Stimulated activated naive B cell treated with anti-CD40 and anti-IgM and Interleukin-4, amounts not matched to agents 10 μg/mL and 1 μg/mL and 100 μg/mL, for 72 hours (primary cell): ENCODE results near the gene ALPP.
"Not testable (repeated sequence)": the region's sequence is repeated elsewhere in the genome, so short reads cannot be mapped to it uniquely, and the experiment has no call there.

ENCODE experiments used
- ATAC-seq, 2 donors: fragments of 150-1000 bp; cut with Tn5 transposase; replicated peaks; 2 replicates each; pipeline ENCODE4 v1.10.0; 2021; ENCODE audit warnings: moderate library complexity in 1 of 2
- DNase-seq: peaks from one replicate; pipeline ENCODE4 v3.0.0; 2021
- H3K27ac Mint-ChIP-seq: one replicate; pipeline ENCODE4 v1.8.0; 2022; ENCODE audit warnings: mild to moderate bottlenecking, mixed read lengths
- H3K27me3 Mint-ChIP-seq, 2 donors: one replicate each; pipeline ENCODE4 v1.8.0; 2022; ENCODE audit warnings: mixed read lengths in 2 of 2
- H3K36me3 Mint-ChIP-seq, 2 donors: one replicate each; pipeline ENCODE4 v1.8.0; 2022; ENCODE audit warnings: mixed read lengths in 2 of 2, mild to moderate bottlenecking in 1 of 2
- H3K4me1 Mint-ChIP-seq, 2 donors: one replicate each; pipeline ENCODE4 v1.8.0; 2022; ENCODE audit warnings: mixed read lengths in 2 of 2, mild to moderate bottlenecking in 1 of 2
- H3K4me3 Mint-ChIP-seq, 2 donors: one replicate each; pipeline ENCODE4 v1.8.0; 2022; ENCODE audit warnings: mild to moderate bottlenecking in 2 of 2, mixed read lengths in 2 of 2, moderate library complexity in 1 of 2
- H3K9me3 Mint-ChIP-seq, 2 donors: one replicate each; pipeline ENCODE4 v1.8.0; 2022; ENCODE audit warnings: mixed read lengths in 2 of 2, mild to moderate bottlenecking in 1 of 2

ALPP gene

DNA sequence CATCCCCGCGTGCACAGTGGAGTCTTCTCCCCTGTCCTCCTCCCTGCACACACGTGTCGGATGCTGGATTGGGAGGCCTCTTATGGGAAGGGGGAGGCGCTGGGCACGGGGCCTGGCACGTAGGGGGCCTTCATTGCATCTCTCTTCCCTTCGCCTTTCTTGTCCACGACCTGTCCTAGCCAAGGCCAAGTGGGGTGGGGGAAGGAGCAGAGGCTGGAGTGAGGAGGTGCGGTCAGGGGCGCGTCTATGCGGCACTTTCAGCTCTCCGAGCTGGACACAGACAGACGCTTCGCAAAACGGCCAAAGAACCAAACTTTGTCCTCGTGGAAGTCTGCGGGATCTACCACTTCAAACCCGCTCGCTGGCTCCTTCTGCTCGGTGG is 41.5 kb downstream of the ALPP start:
- DNase-seq (no peak), ATAC-seq (no peak)
- peaks cover 14 to 29% of the 10 kb centered on the region in 2 donors for H3K4me1 Mint-ChIP-seq
- peak overlapping the region; percentile 2 to 77 for H3K4me3 Mint-ChIP-seq
- H3K27ac Mint-ChIP-seq: no peak overlapping the region
- peaks cover 0 to 8% of the 10 kb centered on the region in 2 donors for H3K36me3 Mint-ChIP-seq
- peaks cover 0 to 4% of the 10 kb centered on the region in 2 donors for H3K9me3 Mint-ChIP-seq
- H3K27me3 Mint-ChIP-seq: peaks cover 64 to 91% of the 10 kb centered on the region in 2 donors

DNA sequence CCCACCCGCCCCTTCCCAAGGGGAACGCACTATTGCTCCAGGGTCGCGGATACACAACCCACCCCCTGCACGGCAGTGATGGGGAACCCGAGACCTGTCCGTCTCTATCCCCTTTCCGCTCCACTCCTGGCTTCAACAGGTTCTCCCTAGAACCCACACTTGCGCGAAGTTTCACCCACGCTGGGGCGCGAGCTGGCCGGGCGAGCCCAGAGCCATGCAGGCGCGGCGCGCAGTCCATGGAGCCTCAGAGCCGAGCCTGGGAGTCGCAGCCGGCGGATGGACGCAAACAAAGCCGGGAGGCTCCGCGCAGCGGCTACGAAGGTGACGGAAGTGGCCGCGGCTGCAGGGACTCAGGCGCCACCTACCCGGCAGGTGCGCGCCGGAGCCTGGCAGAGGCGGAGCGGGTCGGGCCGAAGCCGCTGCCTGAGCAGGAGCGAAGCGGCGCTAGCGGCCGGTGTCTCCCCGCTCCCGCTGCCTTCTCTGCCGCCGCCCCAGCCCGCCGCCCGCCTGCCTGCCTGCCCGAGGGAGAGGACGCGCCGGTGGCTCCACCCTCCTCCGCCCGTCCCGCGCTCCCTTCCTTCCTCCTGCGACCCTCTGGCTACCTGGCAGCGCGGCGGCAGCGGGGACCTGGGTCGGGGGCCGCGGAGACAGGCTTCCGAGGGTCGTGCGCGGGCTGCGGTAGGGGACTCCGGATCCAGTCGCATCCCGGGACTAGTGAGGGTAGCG is 42.1 kb downstream of the ALPP start:
- Mint-ChIP-seq H3K4me3 (peak overlapping the region; percentile 69 to 77), H3K27me3 (peaks cover 58 to 92% of the 10 kb centered on the region in 2 donors)

GRCh38 chr2:232421189-232421785 is 42.7 kb downstream of the ALPP start:
- H3K4me1 Mint-ChIP-seq: peaks cover 14 to 29% of the 10 kb centered on the region in 2 donors
- no peak for DNase-seq
- H3K36me3 Mint-ChIP-seq: peaks cover 0 to 8% of the 10 kb centered on the region in 2 donors
- no peak overlapping the region for H3K27ac Mint-ChIP-seq
- ATAC-seq: no peak
- peaks cover 51 to 88% of the 10 kb centered on the region in 2 donors for H3K27me3 Mint-ChIP-seq
- peaks cover 0 to 4% of the 10 kb centered on the region in 2 donors for H3K9me3 Mint-ChIP-seq
- peak overlapping the region; percentile 64 to 77 for H3K4me3 Mint-ChIP-seq

More for the DNA sequence above, 42.1 kb downstream of the ALPP start:
- DNase-seq: no peak
- Mint-ChIP-seq H3K27ac (no peak overlapping the region), H3K36me3 (peaks cover 0 to 8% of the 10 kb centered on the region in 2 donors), H3K4me1 (peaks cover 14 to 29% of the 10 kb centered on the region in 2 donors), H3K9me3 (peaks cover 0 to 4% of the 10 kb centered on the region in 2 donors)
- ATAC-seq: peak; percentile 54 to 68

- Mint-ChIP-seq H3K4me1 (peaks cover 14 to 29% of the 10 kb centered on the region in 2 donors), H3K27me3 (peaks cover 48 to 81% of the 10 kb centered on the region in 2 donors), H3K36me3 (peaks cover 0 to 8% of the 10 kb centered on the region in 2 donors), H3K4me3 (peak overlapping the region; percentile 14 to 77), H3K27ac (no peak overlapping the region), H3K9me3 (peaks cover 0 to 4% of the 10 kb centered on the region in 2 donors)
- no peak for DNase-seq
- ATAC-seq: no peak
These were observed 43.5 kb downstream of the ALPP start for GRCh38 chr2:232422051-232422450.

DNA sequence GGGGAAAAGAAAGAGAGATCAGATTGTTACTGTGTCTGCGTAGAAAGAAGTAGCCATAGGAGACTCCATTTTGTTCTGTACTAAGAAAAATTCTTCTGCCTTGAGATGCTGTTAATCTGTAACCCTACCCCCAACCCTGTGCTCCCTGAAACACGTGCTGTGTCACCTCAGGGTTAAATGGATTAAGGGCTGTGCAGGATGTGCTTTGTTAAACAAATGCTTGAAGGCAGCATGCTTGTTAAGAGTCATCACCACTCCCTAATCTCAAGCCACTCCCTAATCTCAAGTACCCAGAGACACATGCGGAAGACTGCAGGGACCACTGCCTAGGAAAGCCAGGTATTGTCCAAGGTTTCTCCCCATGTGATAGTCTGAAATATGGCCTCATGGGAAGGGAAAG is 44.4 kb downstream of the ALPP start:
- H3K9me3 Mint-ChIP-seq, H3K4me3 Mint-ChIP-seq, H3K36me3 Mint-ChIP-seq, DNase-seq, H3K27ac Mint-ChIP-seq, ATAC-seq: not testable (repeated sequence)
- Mint-ChIP-seq H3K4me1 (peaks cover 14 to 29% of the 10 kb centered on the region in 2 donors), H3K27me3 (peaks cover 46 to 71% of the 10 kb centered on the region in 2 donors)

DNA sequence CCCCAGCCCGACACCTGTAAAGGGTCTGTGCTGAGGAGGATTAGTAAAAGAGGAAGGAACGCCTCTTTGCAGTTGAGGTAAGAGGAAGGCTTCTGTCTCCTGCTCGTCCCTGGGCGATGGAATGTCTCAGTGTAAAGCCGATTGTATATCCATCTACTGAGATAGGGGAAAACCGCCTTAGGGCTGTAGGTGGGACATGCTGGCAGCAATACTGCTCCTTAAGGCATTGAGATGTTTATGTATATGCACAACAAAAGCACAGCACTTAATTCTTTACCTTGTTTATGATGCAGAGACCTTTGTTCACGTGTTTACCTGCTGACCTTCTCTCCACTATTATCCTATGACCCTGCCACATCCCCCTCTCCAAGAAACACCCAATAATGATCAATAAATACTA is 44.9 kb downstream of the ALPP start:
- peaks cover 42 to 67% of the 10 kb centered on the region in 2 donors for H3K27me3 Mint-ChIP-seq
- H3K36me3 Mint-ChIP-seq, DNase-seq, H3K4me3 Mint-ChIP-seq, H3K9me3 Mint-ChIP-seq, ATAC-seq, H3K27ac Mint-ChIP-seq: not testable (repeated sequence)
- H3K4me1 Mint-ChIP-seq: peaks cover 10 to 25% of the 10 kb centered on the region in 2 donors

DNA sequence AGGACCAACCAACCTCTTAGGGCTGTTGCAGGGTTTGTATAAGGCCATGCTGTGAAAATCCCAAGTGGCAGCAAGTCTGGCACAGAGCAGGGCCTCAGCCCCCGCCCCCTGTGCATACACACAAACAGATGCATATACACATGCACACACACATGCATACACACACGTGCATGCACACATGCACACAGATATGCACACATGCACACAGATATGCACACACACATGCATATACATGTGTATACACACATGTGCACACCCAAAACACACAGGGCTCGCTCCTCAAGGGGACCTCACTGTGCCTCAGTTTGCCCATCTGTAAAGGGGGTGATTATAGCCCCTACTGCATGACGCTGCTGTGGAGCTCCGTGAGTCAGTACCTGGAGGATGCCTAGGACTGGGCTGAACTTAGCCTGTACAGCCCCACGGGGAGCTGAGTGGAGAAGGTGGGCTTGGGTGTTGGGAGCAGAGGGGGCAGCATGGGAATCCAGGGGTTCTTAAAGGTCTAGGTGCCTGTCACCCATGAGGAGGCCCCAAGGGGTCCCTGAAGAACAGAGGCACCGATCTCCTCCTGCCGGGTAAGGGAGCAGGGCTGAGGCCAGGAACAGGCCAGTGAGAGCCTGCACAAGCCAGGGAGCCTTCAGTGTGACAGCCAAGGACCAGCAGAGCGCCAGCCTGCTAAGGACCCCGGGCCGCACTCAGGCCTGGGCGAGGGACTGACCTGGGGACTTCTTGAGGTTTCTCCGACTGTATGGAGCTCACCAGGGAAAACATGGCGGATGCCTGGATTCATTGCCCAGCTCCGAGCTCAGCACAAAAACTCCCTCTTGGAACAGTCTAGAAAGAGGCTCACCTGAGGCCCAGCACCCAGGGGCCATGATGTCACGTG is 53.4 kb downstream of the ALPP start:
- H3K4me3 Mint-ChIP-seq: no peak overlapping the region
- ATAC-seq (no peak), DNase-seq (no peak)
- H3K36me3 Mint-ChIP-seq: no peaks in the 10 kb centered on the region
- no peak overlapping the region for H3K27ac Mint-ChIP-seq
- peaks cover 1 to 5% of the 10 kb centered on the region in 2 donors for H3K4me1 Mint-ChIP-seq
- peaks cover 0 to 6% of the 10 kb centered on the region in 2 donors for H3K27me3 Mint-ChIP-seq
- H3K9me3 Mint-ChIP-seq: no peaks in the 10 kb centered on the region
